Measurements from ENCODE around the gene FYN.

DNA sequence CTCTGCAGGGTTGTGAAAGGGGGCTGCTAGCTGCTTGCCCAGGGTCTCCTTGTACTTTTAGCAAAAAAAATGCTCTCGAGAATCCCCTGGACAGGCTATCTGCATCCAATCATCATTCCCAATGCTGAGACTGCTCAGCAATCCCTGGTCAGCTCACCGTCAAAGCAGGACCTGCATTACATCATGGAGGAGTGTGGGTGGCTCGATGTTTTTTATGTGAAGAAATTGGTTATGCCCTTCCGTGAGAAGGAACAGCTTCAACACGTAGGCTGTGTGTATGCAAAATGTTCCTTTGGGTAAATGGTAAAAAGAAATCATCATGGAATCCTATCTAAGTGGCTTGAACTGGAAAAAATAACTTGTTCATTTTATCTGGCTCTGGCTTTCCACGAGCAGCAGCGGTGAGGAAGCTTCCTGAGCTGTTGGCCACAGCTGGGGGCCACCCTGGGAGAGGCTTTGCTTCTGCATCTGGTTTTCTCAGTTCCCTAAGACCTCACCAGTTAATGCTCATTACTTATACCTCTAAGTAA is 111.4 kb downstream of the FYN start:
- TF ChIP-seq, protein P1, sequence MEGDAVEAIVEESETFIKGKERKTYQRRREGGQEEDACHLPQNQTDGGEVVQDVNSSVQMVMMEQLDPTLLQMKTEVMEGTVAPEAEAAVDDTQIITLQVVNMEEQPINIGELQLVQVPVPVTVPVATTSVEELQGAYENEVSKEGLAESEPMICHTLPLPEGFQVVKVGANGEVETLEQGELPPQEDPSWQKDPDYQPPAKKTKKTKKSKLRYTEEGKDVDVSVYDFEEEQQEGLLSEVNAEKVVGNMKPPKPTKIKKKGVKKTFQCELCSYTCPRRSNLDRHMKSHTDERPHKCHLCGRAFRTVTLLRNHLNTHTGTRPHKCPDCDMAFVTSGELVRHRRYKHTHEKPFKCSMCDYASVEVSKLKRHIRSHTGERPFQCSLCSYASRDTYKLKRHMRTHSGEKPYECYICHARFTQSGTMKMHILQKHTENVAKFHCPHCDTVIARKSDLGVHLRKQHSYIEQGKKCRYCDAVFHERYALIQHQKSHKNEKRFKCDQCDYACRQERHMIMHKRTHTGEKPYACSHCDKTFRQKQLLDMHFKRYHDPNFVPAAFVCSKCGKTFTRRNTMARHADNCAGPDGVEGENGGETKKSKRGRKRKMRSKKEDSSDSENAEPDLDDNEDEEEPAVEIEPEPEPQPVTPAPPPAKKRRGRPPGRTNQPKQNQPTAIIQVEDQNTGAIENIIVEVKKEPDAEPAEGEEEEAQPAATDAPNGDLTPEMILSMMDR (IDR thresholded peaks at IDR 0.05), result no peak
- TF ChIP-seq POLR2A (IDR thresholded peaks at IDR 0.05) (no peak), EP300 (IDR thresholded peaks at IDR 0.05) (no peak)

Measured in tibial nerve (tissue), 4 donors.